ENCODE results near the gene CD7.
A peak's percentile ranks its signal among the peaks of the same experiment; 100 is the strongest.

Gene CD7

GRCh38 chr17:82287868-82288801 lies 29.3 kb downstream of the CD7 start:
- DNase-seq = peak; percentile 49
- in situ Hi-C loops (cut with HindIII; ENCODE audit: low pct_ligation_motif_present, low pct_unique_long_range_greater_than_20kb, low sequenced_read_pairs) = no loop called here

GRCh38 chr17:82287013-82287867 lies 30.2 kb downstream of the CD7 start:
- no peak for DNase-seq

GRCh38 chr17:82285141-82285540 lies 32.3 kb downstream of the CD7 start:
- DNase-seq = no peak
- in situ Hi-C loops (cut with HindIII; ENCODE audit: low pct_ligation_motif_present, low pct_unique_long_range_greater_than_20kb, low sequenced_read_pairs) = no loop called here

More at GRCh38 chr17:82287013-82287867, 30.2 kb downstream of the CD7 start:
- in situ Hi-C loops (cut with HindIII; ENCODE audit: low pct_ligation_motif_present, low pct_unique_long_range_greater_than_20kb, low sequenced_read_pairs) = no loop called here

- in situ Hi-C loops (cut with HindIII; ENCODE audit: low pct_ligation_motif_present, low pct_unique_long_range_greater_than_20kb, low sequenced_read_pairs) = no loop called here
- DNase-seq = peak; percentile 92
Measured at GRCh38 chr17:82283208-82283749, 34.1 kb downstream of the CD7 start.

GRCh38 chr17:82282239-82283207 lies 34.9 kb downstream of the CD7 start:
- DNase-seq = no peak
- in situ Hi-C loops (cut with HindIII; ENCODE audit: low pct_ligation_motif_present, low pct_unique_long_range_greater_than_20kb, low sequenced_read_pairs) = no loop called here

- DNase-seq = peak; percentile 71
Measured at GRCh38 chr17:82281502-82282238, 35.7 kb downstream of the CD7 start.

GRCh38 chr17:82281076-82281475 lies 36.3 kb downstream of the CD7 start:
- in situ Hi-C loops (cut with HindIII; ENCODE audit: low pct_ligation_motif_present, low pct_unique_long_range_greater_than_20kb, low sequenced_read_pairs) = no loop called here

More at GRCh38 chr17:82281502-82282238, 35.7 kb downstream of the CD7 start:
- in situ Hi-C loops (cut with HindIII; ENCODE audit: low pct_ligation_motif_present, low pct_unique_long_range_greater_than_20kb, low sequenced_read_pairs) = no loop called here

GRCh38 chr17:82280537-82280936 lies 36.9 kb downstream of the CD7 start:
- in situ Hi-C loops (cut with HindIII; ENCODE audit: low pct_ligation_motif_present, low pct_unique_long_range_greater_than_20kb, low sequenced_read_pairs) = no loop called here
- no peak for DNase-seq

More at GRCh38 chr17:82281076-82281475, 36.3 kb downstream of the CD7 start:
- no peak for DNase-seq

- no peak for DNase-seq
Measured at GRCh38 chr17:82278786-82279391, 38.5 kb downstream of the CD7 start.

GRCh38 chr17:82278308-82278707 lies 39.1 kb downstream of the CD7 start:
- no peak for DNase-seq
- in situ Hi-C loops (cut with HindIII; ENCODE audit: low pct_ligation_motif_present, low pct_unique_long_range_greater_than_20kb, low sequenced_read_pairs) = no loop called here

More at GRCh38 chr17:82278786-82279391, 38.5 kb downstream of the CD7 start:
- in situ Hi-C loops (cut with HindIII; ENCODE audit: low pct_ligation_motif_present, low pct_unique_long_range_greater_than_20kb, low sequenced_read_pairs) = no loop called here

- no peak for DNase-seq
Measured at GRCh38 chr17:82277851-82278250, 39.6 kb downstream of the CD7 start.

GRCh38 chr17:82276938-82277337 lies 40.5 kb downstream of the CD7 start:
- in situ Hi-C loops (cut with HindIII; ENCODE audit: low pct_ligation_motif_present, low pct_unique_long_range_greater_than_20kb, low sequenced_read_pairs) = no loop called here
- no peak for DNase-seq

More at GRCh38 chr17:82277851-82278250, 39.6 kb downstream of the CD7 start:
- in situ Hi-C loops (cut with HindIII; ENCODE audit: low pct_ligation_motif_present, low pct_unique_long_range_greater_than_20kb, low sequenced_read_pairs) = no loop called here

GRCh38 chr17:82275326-82275725 lies 42.1 kb downstream of the CD7 start:
- in situ Hi-C loops (cut with HindIII; ENCODE audit: low pct_ligation_motif_present, low pct_unique_long_range_greater_than_20kb, low sequenced_read_pairs) = no loop called here
- no peak for DNase-seq

- in situ Hi-C loops (cut with HindIII; ENCODE audit: low pct_ligation_motif_present, low pct_unique_long_range_greater_than_20kb, low sequenced_read_pairs) = no loop called here
- no peak for DNase-seq
Measured at GRCh38 chr17:82274134-82275020, 43.0 kb downstream of the CD7 start.

GRCh38 chr17:82273327-82274133 lies 43.9 kb downstream of the CD7 start, which contains the start of gene CSNK1D:
CSNK1D (minus strand) TSS chr17:82273700; CDS start chr17:82273381, 319 bp downstream.
- DNase-seq = peak; percentile 85
- in situ Hi-C loops (cut with HindIII; ENCODE audit: low pct_ligation_motif_present, low pct_unique_long_range_greater_than_20kb, low sequenced_read_pairs) = no loop called here

Data from ACHN (cell line).